Astrocyte (in vitro differentiated cells and primary cell): ENCODE results near the gene CACNB2. TPM values are rescaled to one million over a fixed set of nuclear protein-coding genes. Genes with fewer than 3 reads are reported as not detected.

Experiments
- DNase-seq: peaks from one replicate; pipeline ENCODE4 v3.0.0-alpha.2; 2010; ENCODE audit warnings: low read depth
- FAIRE-seq: peaks from 2 replicates; lab custom pipeline; 2011; peaks lifted over from hg19 to GRCh38; lab: Jason Lieb, UNC
- H2AFZ ChIP-seq: 2 replicates; pipeline ENCODE4 v1.6.0; 2012; ENCODE audit warnings: low read depth, low read length, inconsistent platforms
- H3K27ac ChIP-seq: 2 replicates; pipeline ENCODE4 v1.5.1; 2011; ENCODE audit warnings: low read depth, low read length, inconsistent platforms
- H3K27me3 ChIP-seq: 2 replicates; pipeline ENCODE4 v1.6.0; 2011; ENCODE audit warnings: low read length, inconsistent platforms; ENCODE audit not compliant: insufficient read depth
- H3K36me3 ChIP-seq: 2 replicates; pipeline ENCODE4 v1.5.1; 2011; ENCODE audit warnings: low read length, inconsistent platforms; ENCODE audit not compliant: insufficient read depth
- H3K4me1 ChIP-seq: 2 replicates; pipeline ENCODE4 v1.5.1; 2011; ENCODE audit warnings: low read length, inconsistent platforms; ENCODE audit not compliant: insufficient read depth
- H3K4me2 ChIP-seq: 2 replicates; pipeline ENCODE4 v1.6.0; 2012; ENCODE audit warnings: low read length, inconsistent platforms
- H3K4me3 ChIP-seq: 2 replicates; pipeline ENCODE4 v1.5.1; 2011; ENCODE audit warnings: low read depth, mild to moderate bottlenecking, low read length, inconsistent platforms; ENCODE audit not compliant: insufficient read depth
- H3K79me2 ChIP-seq: 2 replicates; pipeline ENCODE4 v1.6.0; 2012; ENCODE audit warnings: mild to moderate bottlenecking, low read length, inconsistent platforms; ENCODE audit not compliant: insufficient read depth
- H3K9ac ChIP-seq: 2 replicates; pipeline ENCODE4 v1.6.0; 2012; ENCODE audit warnings: mild to moderate bottlenecking, low read length, inconsistent platforms
- H3K9me3 ChIP-seq: 2 replicates; pipeline ENCODE4 v1.5.1; 2012; ENCODE audit warnings: low read depth, mild to moderate bottlenecking, low read length, inconsistent platforms; ENCODE audit not compliant: insufficient read depth
- H4K20me1 ChIP-seq: 2 replicates; pipeline ENCODE4 v1.6.0; 2012; ENCODE audit warnings: low read length, inconsistent platforms; ENCODE audit not compliant: insufficient read depth
- H3K27ac Mint-ChIP-seq: one replicate; pipeline ENCODE4 v1.8.0; 2021; ENCODE audit warnings: mild to moderate bottlenecking, mixed read lengths; ENCODE audit not compliant: unreplicated experiment
- H3K27me3 Mint-ChIP-seq: one replicate; pipeline ENCODE4 v1.8.0; 2021; ENCODE audit warnings: low read depth, mixed read lengths; ENCODE audit not compliant: unreplicated experiment
- H3K36me3 Mint-ChIP-seq: one replicate; pipeline ENCODE4 v1.8.0; 2021; ENCODE audit warnings: low read depth, mixed read lengths; ENCODE audit not compliant: unreplicated experiment
- H3K4me1 Mint-ChIP-seq: one replicate; pipeline ENCODE4 v1.8.0; 2021; ENCODE audit warnings: low read depth, mixed read lengths; ENCODE audit not compliant: unreplicated experiment
- H3K4me3 Mint-ChIP-seq: one replicate; pipeline ENCODE4 v1.8.0; 2021; ENCODE audit warnings: mild to moderate bottlenecking, moderate library complexity, mixed read lengths; ENCODE audit not compliant: unreplicated experiment
- H3K9me3 Mint-ChIP-seq: one replicate; pipeline ENCODE4 v1.8.0; 2021; ENCODE audit warnings: mild to moderate bottlenecking, mixed read lengths; ENCODE audit not compliant: unreplicated experiment
- CTCF ChIP-seq: IDR thresholded peaks from 2 replicates; pipeline ENCODE4 v1.5.1; 2011; ENCODE audit warnings: low read depth, mild to moderate bottlenecking, inconsistent platforms, low read length, moderate library complexity; ENCODE audit not compliant: insufficient read depth
- EZH2 ChIP-seq: IDR thresholded peaks from 2 replicates; pipeline ENCODE4 v1.6.1; 2012; ENCODE audit warnings: mild to moderate bottlenecking, low read length, inconsistent platforms; ENCODE audit not compliant: insufficient read depth
- total RNA-seq: library from RNA; stranded (reverse); gene quantifications from 2 replicates; pipeline ENCODE4 v1.2.1, GENCODE V29; 2021

Gene CACNB2
- total RNA-seq, 1 donor from 2014 or later, result 0.66 TPM

GRCh38 chr10:18162021-18162627 lies 21.9 kb downstream of the CACNB2 start:
- Histone ChIP-seq H3K36me3 (no peaks in the 10 kb centered on the region), H2AFZ (no peak overlapping the region), H3K4me1 (peaks cover 31% of the 10 kb centered on the region), H3K27ac (no peak overlapping the region), H3K79me2 (no peaks in the 10 kb centered on the region), H3K27me3 (no peaks in the 10 kb centered on the region), H4K20me1 (no peaks in the 10 kb centered on the region), H3K9me3 (no peaks in the 10 kb centered on the region), H3K9ac (no peak overlapping the region), H3K4me2 (no peak overlapping the region), H3K4me3 (no peak overlapping the region)
- Mint-ChIP-seq H3K36me3 (no peaks in the 10 kb centered on the region), H3K4me1 (peaks cover 5% of the 10 kb centered on the region), H3K27me3 (no peaks in the 10 kb centered on the region), H3K9me3 (no peaks in the 10 kb centered on the region), H3K4me3 (no peak overlapping the region), H3K27ac (no peak overlapping the region)
- TF ChIP-seq EZH2 (no peak), CTCF (no peak)
- DNase-seq (no peak), FAIRE-seq (no peak)

- H3K36me3 ChIP-seq, result no peaks in the 10 kb centered on the region
- Mint-ChIP-seq H3K4me1 (no peaks in the 10 kb centered on the region), H3K27me3 (no peaks in the 10 kb centered on the region), H3K4me3 (no peak overlapping the region), H3K36me3 (no peaks in the 10 kb centered on the region), H3K27ac (no peak overlapping the region), H3K9me3 (no peaks in the 10 kb centered on the region)
- H3K27ac ChIP-seq, result peak overlapping the region; percentile 77
- H3K9me3 ChIP-seq, result no peaks in the 10 kb centered on the region
- H3K27me3 ChIP-seq, result no peaks in the 10 kb centered on the region
- TF ChIP-seq EZH2 (no peak), CTCF (no peak)
- peak overlapping the region; percentile 57 for H3K9ac ChIP-seq
- DNase-seq (peak; percentile 85), FAIRE-seq (no peak)
- no peak overlapping the region for H2AFZ ChIP-seq
- peaks cover 22% of the 10 kb centered on the region for H3K4me1 ChIP-seq
- peak overlapping the region; percentile 73 for H3K4me2 ChIP-seq
- H3K79me2 ChIP-seq, result no peaks in the 10 kb centered on the region
- peak overlapping the region; percentile 31 for H3K4me3 ChIP-seq
- H4K20me1 ChIP-seq, result no peaks in the 10 kb centered on the region
These were observed 23.9 kb downstream of the CACNB2 start for GRCh38 chr10:18164093-18164492.

- no peaks in the 10 kb centered on the region for H3K9me3 Mint-ChIP-seq
- Histone ChIP-seq H3K4me1 (peaks cover 17% of the 10 kb centered on the region), H3K4me3 (peak overlapping the region; percentile 31), H2AFZ (no peak overlapping the region), H3K9me3 (no peaks in the 10 kb centered on the region), H3K9ac (peak overlapping the region; percentile 57), H4K20me1 (no peaks in the 10 kb centered on the region), H3K4me2 (peak overlapping the region; percentile 73), H3K27me3 (no peaks in the 10 kb centered on the region), H3K27ac (peak overlapping the region; percentile 77), H3K36me3 (no peaks in the 10 kb centered on the region), H3K79me2 (no peaks in the 10 kb centered on the region)
- DNase-seq (peak; percentile 93), FAIRE-seq (peak; percentile 90)
- H3K27ac Mint-ChIP-seq, result no peak overlapping the region
- no peaks in the 10 kb centered on the region for H3K27me3 Mint-ChIP-seq
- no peak overlapping the region for H3K4me3 Mint-ChIP-seq
- no peak for TF ChIP-seq CTCF
- no peak for TF ChIP-seq EZH2
- H3K4me1 Mint-ChIP-seq, result no peaks in the 10 kb centered on the region
- H3K36me3 Mint-ChIP-seq, result no peaks in the 10 kb centered on the region
These were observed 24.6 kb downstream of the CACNB2 start for GRCh38 chr10:18164748-18165361.
